Suprapubic skin (tissue), 4 donors: ENCODE results near the gene VDAC1. TPM values are rescaled to one million over a fixed set of nuclear protein-coding genes. Genes with fewer than 3 reads are reported as not detected.

Source experiments
- DNase-seq, 2 donors: peaks; one replicate each; pipeline ENCODE4 v3.0.0-alpha.2; 2019; ENCODE audit warnings: low spot score in 2 of 2
- H3K27ac ChIP-seq: fragments of 200-600 bp; sonication (generic); one replicate; pipeline ENCODE4 v1.5.1; 2019
- H3K27me3 ChIP-seq: fragments of 200-600 bp; sonication (generic); one replicate; pipeline ENCODE4 v1.5.1; 2019
- H3K36me3 ChIP-seq: fragments of 200-600 bp; sonication (generic); one replicate; pipeline ENCODE4 v1.5.1; 2019
- H3K4me1 ChIP-seq: fragments of 200-600 bp; sonication (generic); one replicate; pipeline ENCODE4 v1.5.1; 2019
- H3K4me3 ChIP-seq: fragments of 200-600 bp; sonication (generic); one replicate; pipeline ENCODE4 v1.5.1; 2019; ENCODE audit warnings: mild to moderate bottlenecking
- H3K9me3 ChIP-seq: fragments of 200-600 bp; sonication (generic); one replicate; pipeline ENCODE4 v1.5.1; 2019
- EP300 ChIP-seq: sonication (generic); formaldehyde crosslinking; IDR thresholded peaks from one replicate; pipeline ENCODE4 v1.6.1; 2017; ENCODE audit warnings: antibody characterized with exemption
- POLR2A ChIP-seq, 2 donors: fragments of 450-650 bp; IDR thresholded peaks; one replicate each; pipeline ENCODE4 v1.6.1; 2017; ENCODE audit warnings: antibody characterized with exemption in 2 of 2, mild to moderate bottlenecking in 2 of 2, moderate library complexity in 2 of 2
- POLR2AphosphoS5 ChIP-seq, 3 donors: sonication (generic); formaldehyde crosslinking; IDR thresholded peaks; one replicate each; pipeline ENCODE4 v1.6.1; 2017; ENCODE audit warnings: antibody characterized with exemption in 3 of 3
- WGBS: methylation state at CpG from one replicate; pipeline ENCODE4 v1.1.5; 2018; 5-methylcytosine and 5-hydroxymethylcytosine counted together
- total RNA-seq, 4 donors: library from RNA; depleted of rRNA; stranded (reverse); fragments of >200 nt; gene quantifications; one replicate each; pipeline ENCODE4 v1.1.0, GENCODE V29; 2016
- TF ChIP-seq, protein P1 (sequence below), 2 donors: fragments of 200-600 bp in 1 of 2; fragments of 450-650 bp in 1 of 2; sonication (generic) in 1 of 2; IDR thresholded peaks; one replicate each; pipeline ENCODE4 v1.5.1; 2016 to 2019; ENCODE audit warnings: antibody characterized with exemption in 2 of 2, mild to moderate bottlenecking in 1 of 2, moderate library complexity in 1 of 2

Gene VDAC1
- total RNA-seq, 4 donors from 2014 or later, result 106 to 194 (median 162) TPM

DNA sequence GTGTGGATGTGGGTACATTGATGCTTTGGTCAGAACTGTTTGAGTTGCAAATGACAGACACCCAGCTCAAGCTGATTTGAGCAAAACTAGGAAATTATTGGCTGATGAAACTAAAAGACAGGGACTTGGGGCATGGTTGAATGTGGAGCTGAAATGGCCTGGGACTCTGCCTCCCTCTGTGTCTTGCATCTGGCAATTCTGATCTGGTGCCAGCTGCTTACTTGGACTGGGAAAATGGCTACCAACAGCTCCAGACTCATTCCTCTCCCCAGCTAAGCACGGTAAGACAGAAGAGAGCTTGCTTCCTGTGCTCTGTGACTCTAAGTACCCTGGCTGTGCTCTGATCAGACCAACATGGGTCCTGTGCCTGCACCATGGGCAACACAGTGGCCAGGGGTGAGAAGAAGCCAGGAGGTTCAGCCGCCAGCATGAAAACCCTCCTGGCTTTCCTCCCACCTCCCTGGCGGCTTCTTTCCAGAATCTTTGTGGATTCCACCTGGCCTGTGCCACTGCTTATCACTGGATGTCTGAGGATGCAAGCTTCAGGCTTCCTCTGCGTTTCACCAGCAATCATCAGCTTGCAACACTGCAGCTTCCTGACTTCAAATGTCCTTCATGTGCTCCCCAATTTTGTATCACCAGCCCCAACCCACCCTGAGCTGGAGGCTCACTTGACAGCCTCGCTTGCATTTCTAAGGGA is 80.4 kb downstream of the VDAC1 start:
- Histone ChIP-seq H3K4me1 (no peaks in the 10 kb centered on the region), H3K4me3 (no peak overlapping the region), H3K36me3 (no peaks in the 10 kb centered on the region), H3K27ac (no peak overlapping the region), H3K9me3 (no peaks in the 10 kb centered on the region), H3K27me3 (peaks cover 12% of the 10 kb centered on the region)
- WGBS, result 60% methylated on average over 4 of the region's 5 CpGs
- TF ChIP-seq, protein P1, sequence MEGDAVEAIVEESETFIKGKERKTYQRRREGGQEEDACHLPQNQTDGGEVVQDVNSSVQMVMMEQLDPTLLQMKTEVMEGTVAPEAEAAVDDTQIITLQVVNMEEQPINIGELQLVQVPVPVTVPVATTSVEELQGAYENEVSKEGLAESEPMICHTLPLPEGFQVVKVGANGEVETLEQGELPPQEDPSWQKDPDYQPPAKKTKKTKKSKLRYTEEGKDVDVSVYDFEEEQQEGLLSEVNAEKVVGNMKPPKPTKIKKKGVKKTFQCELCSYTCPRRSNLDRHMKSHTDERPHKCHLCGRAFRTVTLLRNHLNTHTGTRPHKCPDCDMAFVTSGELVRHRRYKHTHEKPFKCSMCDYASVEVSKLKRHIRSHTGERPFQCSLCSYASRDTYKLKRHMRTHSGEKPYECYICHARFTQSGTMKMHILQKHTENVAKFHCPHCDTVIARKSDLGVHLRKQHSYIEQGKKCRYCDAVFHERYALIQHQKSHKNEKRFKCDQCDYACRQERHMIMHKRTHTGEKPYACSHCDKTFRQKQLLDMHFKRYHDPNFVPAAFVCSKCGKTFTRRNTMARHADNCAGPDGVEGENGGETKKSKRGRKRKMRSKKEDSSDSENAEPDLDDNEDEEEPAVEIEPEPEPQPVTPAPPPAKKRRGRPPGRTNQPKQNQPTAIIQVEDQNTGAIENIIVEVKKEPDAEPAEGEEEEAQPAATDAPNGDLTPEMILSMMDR (IDR thresholded peaks at IDR 0.05), result no peak
- no peak for TF ChIP-seq POLR2AphosphoS5 (IDR thresholded peaks at IDR 0.05)
- TF ChIP-seq POLR2A (IDR thresholded peaks at IDR 0.05), result no peak
- TF ChIP-seq EP300, result no peak
- DNase-seq, result no peak

- Histone ChIP-seq H3K27ac (no peak overlapping the region), H3K4me3 (no peak overlapping the region), H3K27me3 (peaks cover 12% of the 10 kb centered on the region), H3K9me3 (no peaks in the 10 kb centered on the region), H3K36me3 (no peaks in the 10 kb centered on the region), H3K4me1 (no peaks in the 10 kb centered on the region)
- WGBS, result 58% methylated on average over 4 of the region's 5 CpGs
- DNase-seq, result no peak
- TF ChIP-seq POLR2AphosphoS5 (IDR thresholded peaks at IDR 0.05) (no peak), POLR2A (IDR thresholded peaks at IDR 0.05) (no peak), EP300 (no peak)
These were observed 82.8 kb downstream of the VDAC1 start for GRCh38 chr5:133921979-133922378.

Other genes starting within 250 kb of the VDAC1 start
- 10 to 100 TPM; 29.3 to 34.4 (median 32.0) TPM for gene C5orf15, start 36.4 kb downstream of the VDAC1 start, total RNA-seq
- gene TCF7, start 109.7 kb upstream of the VDAC1 start, total RNA-seq, result 1 to 10 TPM; 2.9 to 7.2 (median 4.9) TPM
- gene SKP1, start 172.0 kb upstream of the VDAC1 start, total RNA-seq, result 100 to 1,000 TPM; 143 to 261 (median 196) TPM
- 100 to 1,000 TPM; 110 to 271 (median 191) TPM for gene PPP2CA, start 221.1 kb upstream of the VDAC1 start, total RNA-seq